IPS DF 6.9 (cell line): ENCODE measurements around the gene ARHGAP44.

Source experiments
- DNase-seq: peaks from one replicate; pipeline ENCODE4 v3.0.0-alpha.2; 2013; ENCODE audit warnings: low read depth, low spot score
- H3K27ac ChIP-seq: one replicate; pipeline ENCODE4 v1.5.1; 2013; ENCODE audit warnings: low read length, control low read depth
- H3K27me3 ChIP-seq: 2 replicates; pipeline ENCODE4 v1.6.1; 2013; ENCODE audit warnings: mild to moderate bottlenecking, low read length; ENCODE audit not compliant: control insufficient read depth, insufficient read depth
- H3K36me3 ChIP-seq: 2 replicates; pipeline ENCODE4 v1.6.1; 2013; ENCODE audit warnings: low read length; ENCODE audit not compliant: control insufficient read depth, insufficient read depth
- H3K4me1 ChIP-seq: 2 replicates; pipeline ENCODE4 v1.6.1; 2013; ENCODE audit warnings: low read length; ENCODE audit not compliant: control insufficient read depth, insufficient read depth
- H3K4me3 ChIP-seq: 2 replicates; pipeline ENCODE4 v1.5.1; 2013; ENCODE audit warnings: mild to moderate bottlenecking, low read length
- H3K9me3 ChIP-seq: 2 replicates; pipeline ENCODE4 v1.6.1; 2013; ENCODE audit warnings: low read length, inconsistent platforms; ENCODE audit not compliant: control insufficient read depth, insufficient read depth
- WGBS: extraction: QIAGEN DNeasy Blood & Tissue Kit; methylation state at CpG from one replicate; pipeline ENCODE4 v1.1.7; 2013; ENCODE audit warnings: mixed read lengths, missing lambda C conversion rate; ENCODE audit not compliant: insufficient read length, insufficient coverage; 5-methylcytosine and 5-hydroxymethylcytosine counted together

Gene ARHGAP44

GRCh38 chr17:12990926-12991325 lies 201.6 kb downstream of the ARHGAP44 start:
- no CpG with 5 or more reads among the region's 12 CpGs for WGBS
- Histone ChIP-seq H3K4me3 (no peak overlapping the region), H3K27ac (no peak overlapping the region), H3K4me1 (no peaks in the 10 kb centered on the region), H3K9me3 (no peaks in the 10 kb centered on the region), H3K36me3 (peaks cover 42% of the 10 kb centered on the region), H3K27me3 (no peaks in the 10 kb centered on the region)
- no peak for DNase-seq

GRCh38 chr17:12992676-12993075 lies 203.4 kb downstream of the ARHGAP44 start:
- no CpG with 5 or more reads among the region's 14 CpGs for WGBS
- Histone ChIP-seq H3K9me3 (no peaks in the 10 kb centered on the region), H3K27me3 (no peaks in the 10 kb centered on the region), H3K4me1 (no peaks in the 10 kb centered on the region), H3K4me3 (no peak overlapping the region), H3K36me3 (peaks cover 54% of the 10 kb centered on the region), H3K27ac (no peak overlapping the region)
- no peak for DNase-seq

GRCh38 chr17:12993631-12994030 lies 204.3 kb downstream of the ARHGAP44 start:
- Histone ChIP-seq H3K27me3 (no peaks in the 10 kb centered on the region), H3K27ac (no peak overlapping the region), H3K4me1 (no peaks in the 10 kb centered on the region), H3K36me3 (peaks cover 60% of the 10 kb centered on the region), H3K4me3 (no peak overlapping the region), H3K9me3 (no peaks in the 10 kb centered on the region)
- no CpG with 5 or more reads among the region's 14 CpGs for WGBS
- DNase-seq, result no peak

- no peaks in the 10 kb centered on the region for H3K9me3 ChIP-seq
- no peak overlapping the region for H3K4me3 ChIP-seq
- no CpG with 5 or more reads among the region's 19 CpGs for WGBS
- no peaks in the 10 kb centered on the region for H3K4me1 ChIP-seq
- peaks cover 65% of the 10 kb centered on the region for H3K36me3 ChIP-seq
- no peaks in the 10 kb centered on the region for H3K27me3 ChIP-seq
- DNase-seq, result no peak
- H3K27ac ChIP-seq, result no peak overlapping the region
Measured at GRCh38 chr17:12994341-12995074, 205.2 kb downstream of the ARHGAP44 start.

GRCh38 chr17:12995106-12995895 lies 206.0 kb downstream of the ARHGAP44 start:
- peaks cover 71% of the 10 kb centered on the region for H3K36me3 ChIP-seq
- DNase-seq, result no peak
- H3K27me3 ChIP-seq, result no peaks in the 10 kb centered on the region
- H3K27ac ChIP-seq, result no peak overlapping the region
- H3K4me3 ChIP-seq, result no peak overlapping the region
- H3K9me3 ChIP-seq, result no peaks in the 10 kb centered on the region
- WGBS, result no CpG with 5 or more reads among the region's 11 CpGs
- no peaks in the 10 kb centered on the region for H3K4me1 ChIP-seq

GRCh38 chr17:12995896-12996295 lies 206.6 kb downstream of the ARHGAP44 start:
- DNase-seq, result no peak
- Histone ChIP-seq H3K4me1 (no peaks in the 10 kb centered on the region), H3K4me3 (no peak overlapping the region), H3K9me3 (no peaks in the 10 kb centered on the region), H3K27ac (no peak overlapping the region), H3K27me3 (no peaks in the 10 kb centered on the region), H3K36me3 (peaks cover 76% of the 10 kb centered on the region)
- no CpG with 5 or more reads among the region's 19 CpGs for WGBS

- DNase-seq, result no peak
- no peak overlapping the region for H3K27ac ChIP-seq
- WGBS, result no CpG with 5 or more reads among the region's 10 CpGs
- no peaks in the 10 kb centered on the region for H3K27me3 ChIP-seq
- H3K36me3 ChIP-seq, result peaks cover 75% of the 10 kb centered on the region
- H3K4me1 ChIP-seq, result no peaks in the 10 kb centered on the region
- H3K9me3 ChIP-seq, result no peaks in the 10 kb centered on the region
- no peak overlapping the region for H3K4me3 ChIP-seq
Measured at GRCh38 chr17:12996357-12996756, 207.1 kb downstream of the ARHGAP44 start.

- no CpG with 5 or more reads among the region's 5 CpGs for WGBS
- no peak overlapping the region for H3K27ac ChIP-seq
- DNase-seq, result no peak
- no peak overlapping the region for H3K4me3 ChIP-seq
- H3K4me1 ChIP-seq, result no peaks in the 10 kb centered on the region
- H3K36me3 ChIP-seq, result peaks cover 75% of the 10 kb centered on the region
- no peaks in the 10 kb centered on the region for H3K27me3 ChIP-seq
- no peaks in the 10 kb centered on the region for H3K9me3 ChIP-seq
Measured at GRCh38 chr17:12996941-12997340, 207.6 kb downstream of the ARHGAP44 start.

GRCh38 chr17:12998461-12998860 lies 209.2 kb downstream of the ARHGAP44 start:
- no peak overlapping the region for H3K27ac ChIP-seq
- no peak for DNase-seq
- H3K36me3 ChIP-seq, result peaks cover 70% of the 10 kb centered on the region
- no peaks in the 10 kb centered on the region for H3K4me1 ChIP-seq
- no peak overlapping the region for H3K4me3 ChIP-seq
- no peaks in the 10 kb centered on the region for H3K27me3 ChIP-seq
- no peaks in the 10 kb centered on the region for H3K9me3 ChIP-seq
- WGBS, result no CpG with 5 or more reads among the region's 8 CpGs

GRCh38 chr17:12998874-12999273 lies 209.6 kb downstream of the ARHGAP44 start:
- WGBS, result no CpG with 5 or more reads among the region's 5 CpGs
- H3K36me3 ChIP-seq, result peaks cover 67% of the 10 kb centered on the region
- no peaks in the 10 kb centered on the region for H3K9me3 ChIP-seq

More at GRCh38 chr17:12998874-12999273, 209.6 kb downstream of the ARHGAP44 start:
- H3K4me3 ChIP-seq, result no peak overlapping the region
- H3K27me3 ChIP-seq, result no peaks in the 10 kb centered on the region
- DNase-seq, result no peak
- no peak overlapping the region for H3K27ac ChIP-seq
- no peaks in the 10 kb centered on the region for H3K4me1 ChIP-seq
